ENCODE data around the gene MTSS2.

The MTSS2 gene

GRCh38 chr16:70662991-70663523 is 22.8 kb downstream of the MTSS2 start:
- Histone ChIP-seq H3K4me3 (ENCODE audit: low read depth in 1 of 5, low read length in 5 of 5) (no peak overlapping the region), H3K27ac (ENCODE audit: low read depth, low read length) (no peak overlapping the region), H3K36me3 (ENCODE audit: control insufficient read depth in 5 of 5, insufficient read depth in 5 of 5, low read length in 5 of 5) (peaks cover 2 to 43% (median 40%) of the 10 kb centered on the region in 5 donors), H3K9ac (ENCODE audit: low read length in 5 of 5) (no peak overlapping the region), H3K4me1 (ENCODE audit: control insufficient read depth in 5 of 5, insufficient read depth in 5 of 5, low read length in 5 of 5) (peaks cover 0 to 4% (median 0%) of the 10 kb centered on the region in 5 donors), H3K9me3 (ENCODE audit: control insufficient read depth in 5 of 5, low read length in 5 of 5) (no peaks in the 10 kb centered on the region), H3K27me3 (ENCODE audit: control insufficient read depth in 5 of 5, insufficient read depth in 4 of 5, low read length in 5 of 5) (no peaks in the 10 kb centered on the region)

- H3K9ac ChIP-seq (ENCODE audit: low read length in 5 of 5) = no peak overlapping the region
- no peak overlapping the region for H3K27ac ChIP-seq (ENCODE audit: low read depth, low read length)
Measured at GRCh38 chr16:70661918-70662641, 23.8 kb downstream of the MTSS2 start.

GRCh38 chr16:70661534-70661917 is 24.3 kb downstream of the MTSS2 start:
- peaks cover 0 to 4% (median 0%) of the 10 kb centered on the region in 5 donors for H3K4me1 ChIP-seq (ENCODE audit: control insufficient read depth in 5 of 5, insufficient read depth in 5 of 5, low read length in 5 of 5)
- no peaks in the 10 kb centered on the region for H3K9me3 ChIP-seq (ENCODE audit: control insufficient read depth in 5 of 5, low read length in 5 of 5)
- no peak overlapping the region for H3K9ac ChIP-seq (ENCODE audit: low read length in 5 of 5)
- peaks cover under 1 to 40% (median 35%) of the 10 kb centered on the region in 5 donors for H3K36me3 ChIP-seq (ENCODE audit: control insufficient read depth in 5 of 5, insufficient read depth in 5 of 5, low read length in 5 of 5)
- no peaks in the 10 kb centered on the region for H3K27me3 ChIP-seq (ENCODE audit: control insufficient read depth in 5 of 5, insufficient read depth in 4 of 5, low read length in 5 of 5)
- H3K27ac ChIP-seq (ENCODE audit: low read depth, low read length) = no peak overlapping the region
- H3K4me3 ChIP-seq (ENCODE audit: low read depth in 1 of 5, low read length in 5 of 5) = no peak overlapping the region

More at GRCh38 chr16:70661918-70662641, 23.8 kb downstream of the MTSS2 start:
- H3K4me3 ChIP-seq (ENCODE audit: low read depth in 1 of 5, low read length in 5 of 5) = no peak overlapping the region
- peaks cover 0 to 4% (median 0%) of the 10 kb centered on the region in 5 donors for H3K4me1 ChIP-seq (ENCODE audit: control insufficient read depth in 5 of 5, insufficient read depth in 5 of 5, low read length in 5 of 5)
- no peaks in the 10 kb centered on the region for H3K9me3 ChIP-seq (ENCODE audit: control insufficient read depth in 5 of 5, low read length in 5 of 5)
- peaks cover 2 to 43% (median 40%) of the 10 kb centered on the region in 5 donors for H3K36me3 ChIP-seq (ENCODE audit: control insufficient read depth in 5 of 5, insufficient read depth in 5 of 5, low read length in 5 of 5)
- no peaks in the 10 kb centered on the region for H3K27me3 ChIP-seq (ENCODE audit: control insufficient read depth in 5 of 5, insufficient read depth in 4 of 5, low read length in 5 of 5)

GRCh38 chr16:70660672-70661350 is 25.0 kb downstream of the MTSS2 start:
- Histone ChIP-seq H3K36me3 (ENCODE audit: control insufficient read depth in 5 of 5, insufficient read depth in 5 of 5, low read length in 5 of 5) (peaks cover 0 to 36% (median 28%) of the 10 kb centered on the region in 5 donors), H3K27ac (ENCODE audit: low read depth, low read length) (no peak overlapping the region), H3K27me3 (ENCODE audit: control insufficient read depth in 5 of 5, insufficient read depth in 4 of 5, low read length in 5 of 5) (no peaks in the 10 kb centered on the region)

GRCh38 chr16:70659953-70660671 is 25.7 kb downstream of the MTSS2 start:
- Histone ChIP-seq H3K4me3 (ENCODE audit: low read depth in 1 of 5, low read length in 5 of 5) (no peak overlapping the region), H3K4me1 (ENCODE audit: control insufficient read depth in 5 of 5, insufficient read depth in 5 of 5, low read length in 5 of 5) (no peaks in the 10 kb centered on the region), H3K9ac (ENCODE audit: low read length in 5 of 5) (no peak overlapping the region), H3K27me3 (ENCODE audit: control insufficient read depth in 5 of 5, insufficient read depth in 4 of 5, low read length in 5 of 5) (no peaks in the 10 kb centered on the region), H3K9me3 (ENCODE audit: control insufficient read depth in 5 of 5, low read length in 5 of 5) (no peaks in the 10 kb centered on the region), H3K27ac (ENCODE audit: low read depth, low read length) (no peak overlapping the region), H3K36me3 (ENCODE audit: control insufficient read depth in 5 of 5, insufficient read depth in 5 of 5, low read length in 5 of 5) (peaks cover 0 to 29% (median 21%) of the 10 kb centered on the region in 5 donors)

More at GRCh38 chr16:70660672-70661350, 25.0 kb downstream of the MTSS2 start:
- no peak overlapping the region for H3K4me3 ChIP-seq (ENCODE audit: low read depth in 1 of 5, low read length in 5 of 5)
- H3K4me1 ChIP-seq (ENCODE audit: control insufficient read depth in 5 of 5, insufficient read depth in 5 of 5, low read length in 5 of 5) = no peaks in the 10 kb centered on the region
- no peaks in the 10 kb centered on the region for H3K9me3 ChIP-seq (ENCODE audit: control insufficient read depth in 5 of 5, low read length in 5 of 5)
- H3K9ac ChIP-seq (ENCODE audit: low read length in 5 of 5) = no peak overlapping the region

- no peak overlapping the region for H3K27ac ChIP-seq (ENCODE audit: low read depth, low read length)
- peaks cover 0 to 23% (median 16%) of the 10 kb centered on the region in 5 donors for H3K36me3 ChIP-seq (ENCODE audit: control insufficient read depth in 5 of 5, insufficient read depth in 5 of 5, low read length in 5 of 5)
- no peak overlapping the region for H3K4me3 ChIP-seq (ENCODE audit: low read depth in 1 of 5, low read length in 5 of 5)
- no peaks in the 10 kb centered on the region for H3K4me1 ChIP-seq (ENCODE audit: control insufficient read depth in 5 of 5, insufficient read depth in 5 of 5, low read length in 5 of 5)
- H3K27me3 ChIP-seq (ENCODE audit: control insufficient read depth in 5 of 5, insufficient read depth in 4 of 5, low read length in 5 of 5) = no peaks in the 10 kb centered on the region
- no peaks in the 10 kb centered on the region for H3K9me3 ChIP-seq (ENCODE audit: control insufficient read depth in 5 of 5, low read length in 5 of 5)
- no peak overlapping the region for H3K9ac ChIP-seq (ENCODE audit: low read length in 5 of 5)
Measured at GRCh38 chr16:70659546-70659945, 26.3 kb downstream of the MTSS2 start.

GRCh38 chr16:70658921-70659320 is 26.9 kb downstream of the MTSS2 start:
- Histone ChIP-seq H3K4me1 (ENCODE audit: control insufficient read depth in 5 of 5, insufficient read depth in 5 of 5, low read length in 5 of 5) (peaks cover 0 to 6% (median 5%) of the 10 kb centered on the region in 5 donors), H3K4me3 (ENCODE audit: low read depth in 1 of 5, low read length in 5 of 5) (no peak overlapping the region), H3K27ac (ENCODE audit: low read depth, low read length) (no peak overlapping the region), H3K9me3 (ENCODE audit: control insufficient read depth in 5 of 5, low read length in 5 of 5) (no peaks in the 10 kb centered on the region), H3K36me3 (ENCODE audit: control insufficient read depth in 5 of 5, insufficient read depth in 5 of 5, low read length in 5 of 5) (peaks cover 0 to 17% (median 9%) of the 10 kb centered on the region in 5 donors), H3K9ac (ENCODE audit: low read length in 5 of 5) (no peak overlapping the region), H3K27me3 (ENCODE audit: control insufficient read depth in 5 of 5, insufficient read depth in 4 of 5, low read length in 5 of 5) (no peaks in the 10 kb centered on the region)

- H3K4me1 ChIP-seq (ENCODE audit: control insufficient read depth in 5 of 5, insufficient read depth in 5 of 5, low read length in 5 of 5) = peaks cover 0 to 12% (median 10%) of the 10 kb centered on the region in 5 donors
- H3K27ac ChIP-seq (ENCODE audit: low read depth, low read length) = no peak overlapping the region
- H3K27me3 ChIP-seq (ENCODE audit: control insufficient read depth in 5 of 5, insufficient read depth in 4 of 5, low read length in 5 of 5) = no peaks in the 10 kb centered on the region
- H3K36me3 ChIP-seq (ENCODE audit: control insufficient read depth in 5 of 5, insufficient read depth in 5 of 5, low read length in 5 of 5) = peaks cover 0 to 10% (median 3%) of the 10 kb centered on the region in 5 donors
- H3K9ac ChIP-seq (ENCODE audit: low read length in 5 of 5) = no peak overlapping the region
- no peaks in the 10 kb centered on the region for H3K9me3 ChIP-seq (ENCODE audit: control insufficient read depth in 5 of 5, low read length in 5 of 5)
- H3K4me3 ChIP-seq (ENCODE audit: low read depth in 1 of 5, low read length in 5 of 5) = no peak overlapping the region
Measured at GRCh38 chr16:70657956-70658355, 27.9 kb downstream of the MTSS2 start.

GRCh38 chr16:70656712-70657263 is 29.1 kb downstream of the MTSS2 start:
- H3K4me1 ChIP-seq (ENCODE audit: control insufficient read depth in 5 of 5, insufficient read depth in 5 of 5, low read length in 5 of 5) = peaks cover 0 to 12% (median 10%) of the 10 kb centered on the region in 5 donors

More at GRCh38 chr16:70656712-70657263, 29.1 kb downstream of the MTSS2 start:
- Histone ChIP-seq H3K27ac (ENCODE audit: low read depth, low read length) (no peak overlapping the region), H3K9ac (ENCODE audit: low read length in 5 of 5) (no peak overlapping the region), H3K4me3 (ENCODE audit: low read depth in 1 of 5, low read length in 5 of 5) (no peak overlapping the region), H3K27me3 (ENCODE audit: control insufficient read depth in 5 of 5, insufficient read depth in 4 of 5, low read length in 5 of 5) (no peaks in the 10 kb centered on the region), H3K9me3 (ENCODE audit: control insufficient read depth in 5 of 5, low read length in 5 of 5) (no peaks in the 10 kb centered on the region), H3K36me3 (ENCODE audit: control insufficient read depth in 5 of 5, insufficient read depth in 5 of 5, low read length in 5 of 5) (peaks cover 0 to 7% (median 0%) of the 10 kb centered on the region in 5 donors)

All from subcutaneous abdominal adipose tissue (tissue), 5 donors.